GM19328 (cell line): ENCODE results near the gene CCNT1.
"Not testable (repeated sequence)": the region's sequence is repeated elsewhere in the genome, so short reads cannot be mapped to it uniquely, and the experiment has no call there.

Source experiments
- ATAC-seq: cut with Tn5 transposase; IDR thresholded peaks from one replicate; pipeline ENCODE4 v1.9.1; 2021; ENCODE audit warnings: mild to moderate bottlenecking, moderate library complexity; ENCODE audit not compliant: unreplicated experiment

Gene CCNT1

DNA sequence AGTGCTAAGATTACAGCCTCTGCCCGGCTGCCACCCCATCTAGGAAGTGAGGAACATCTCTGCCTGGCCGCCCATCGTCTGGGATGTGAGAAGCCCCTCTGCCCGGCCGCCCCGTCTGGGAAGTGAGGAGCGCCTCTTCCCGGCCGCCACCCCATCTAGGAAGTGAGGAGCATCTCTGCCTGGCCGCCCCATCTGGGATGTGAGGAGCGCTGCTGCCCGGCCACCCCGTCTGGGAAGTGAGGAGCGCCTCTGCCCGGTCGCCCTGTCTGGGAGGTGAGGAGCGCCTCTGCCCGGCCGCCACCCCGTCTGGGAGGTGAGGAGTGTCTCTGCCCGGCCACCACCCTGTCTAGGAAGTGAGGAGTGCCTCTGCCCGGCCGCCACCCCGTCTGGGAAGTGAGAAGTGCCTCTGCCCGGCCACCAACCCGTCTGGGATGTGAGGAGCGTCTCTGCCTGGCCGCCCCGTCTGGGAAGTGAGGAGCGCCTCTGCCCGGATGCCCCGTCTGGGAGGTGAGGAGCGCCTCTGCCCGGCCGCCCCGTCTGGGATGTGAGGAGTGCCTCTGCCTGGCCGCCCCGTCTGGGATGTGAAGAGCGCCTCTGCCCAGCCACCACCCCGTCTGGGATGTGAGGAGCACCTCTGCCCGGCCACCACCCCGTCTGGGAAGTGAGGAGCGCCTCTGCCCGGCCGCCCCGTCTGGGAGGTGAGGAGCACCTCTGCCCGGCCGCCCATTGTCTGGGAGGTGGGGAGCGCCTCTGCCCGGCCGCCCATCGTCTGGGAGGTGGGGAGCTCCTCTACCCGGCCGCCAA lies 74.6 kb downstream of the CCNT1 start:
- not testable (repeated sequence) for ATAC-seq

DNA sequence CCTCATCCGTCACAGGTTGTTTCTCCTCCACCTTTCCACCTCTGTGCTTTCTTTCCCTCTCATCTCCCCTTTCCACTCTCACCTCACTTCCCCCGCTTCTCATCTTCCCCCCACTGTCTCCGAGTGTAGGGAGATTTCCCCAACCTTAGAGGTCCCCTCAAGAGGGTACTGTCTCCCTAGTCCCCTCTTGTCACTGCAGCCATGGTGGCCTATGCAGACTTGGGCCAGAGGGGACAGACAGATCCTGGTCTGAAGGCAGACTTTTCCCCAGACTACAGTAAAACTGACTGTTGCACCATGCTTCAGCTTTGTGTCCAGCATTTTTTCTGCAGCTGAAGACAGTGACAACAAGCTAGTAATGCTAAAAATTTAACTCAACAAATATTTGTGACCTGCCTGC lies 75.7 kb downstream of the CCNT1 start:
- no peak for ATAC-seq

DNA sequence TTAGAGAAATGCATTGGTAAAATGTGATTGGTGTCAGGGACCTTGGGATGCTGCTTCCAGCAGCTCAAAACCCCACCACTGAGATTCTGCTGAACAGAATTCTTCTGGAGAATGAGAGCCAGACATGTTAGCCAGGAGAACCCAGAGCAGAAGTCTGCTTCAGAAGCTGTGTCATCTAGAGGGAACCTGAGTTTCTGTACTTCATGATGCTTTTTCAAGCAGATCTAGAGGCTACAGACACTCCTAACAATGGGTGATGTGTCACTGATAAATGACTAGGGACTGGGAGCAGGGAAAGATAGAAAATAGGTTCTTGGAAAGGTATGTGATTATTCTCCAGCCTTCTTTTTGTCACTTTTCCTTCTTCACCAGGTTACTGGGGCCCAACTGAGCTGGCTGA lies 76.1 kb downstream of the CCNT1 start:
- ATAC-seq, result no peak
